Body of pancreas (tissue), 4 donors: ENCODE data around the gene CCDC182. TPM values are rescaled to one million over a fixed set of nuclear protein-coding genes. Genes with fewer than 3 reads are reported as not detected.

Source experiments
- ATAC-seq: fragments of 150-250 bp; one replicate; pipeline ENCODE4 v1.9.1; 2016
- DNase-seq, 4 donors: peaks; one replicate each; pipeline ENCODE4 v3.0.0-alpha.2; 2019
- H3K27ac ChIP-seq, 4 donors: fragments of 200-600 bp; sonication (generic); 1 replicate in 3 of 4; 2 replicates in 1 of 4; pipeline versions ENCODE4 v1.5.1 to v1.6.1; 2016 to 2019; ENCODE audit warnings: mild to moderate bottlenecking in 1 of 4, mixed read lengths in 1 of 4, moderate library complexity in 1 of 4
- H3K27me3 ChIP-seq, 2 donors: fragments of 200-600 bp; sonication (generic); one replicate each; pipeline ENCODE4 v1.6.0; 2016; ENCODE audit warnings: mild to moderate bottlenecking in 1 of 2
- H3K36me3 ChIP-seq, 2 donors: fragments of 200-600 bp; sonication (generic); replicated peaks in 1 of 2; 2 replicates each; pipeline ENCODE4 v1.5.1; 2016; ENCODE audit warnings: low read depth in 2 of 2; ENCODE audit not compliant: insufficient read depth in 1 of 2
- H3K4me1 ChIP-seq: fragments of 200-600 bp; sonication (generic); one replicate; pipeline ENCODE4 v1.6.0; 2016
- H3K4me3 ChIP-seq, 2 donors: fragments of 200-600 bp; sonication (generic); 1 replicate in 1 of 2; 2 replicates in 1 of 2; pipeline ENCODE4 v1.5.1; 2016 to 2019
- H3K9me3 ChIP-seq, 3 donors: fragments of 200-600 bp; sonication (generic); 1 replicate in 2 of 3; 2 replicates in 1 of 3; pipeline ENCODE4 v1.5.1; 2016
- CTCF ChIP-seq, 7 experiments: fragments of 450-650 bp in 4 of 7; fragments of 200-600 bp in 3 of 7; sonication (generic) in 3 of 7; IDR thresholded peaks; one replicate each; pipeline ENCODE4 v1.5.1; 2016 to 2019; ENCODE audit warnings: antibody characterized with exemption in 7 of 7
- POLR2A ChIP-seq, 3 donors: fragments of 450-650 bp; IDR thresholded peaks; one replicate each; pipeline ENCODE4 v1.6.1; 2016; ENCODE audit warnings: antibody characterized with exemption in 3 of 3, mild to moderate bottlenecking in 2 of 3
- WGBS, 2 donors: methylation state at CpG; one replicate each; pipeline ENCODE4 v1.1.5; 2017; 5-methylcytosine and 5-hydroxymethylcytosine counted together
- intact Hi-C: fragments of 100-400 bp; cut with DNase I; formaldehyde crosslinking; loops from one replicate; pipeline ENCODE4 v1.15.1; 2023
- total RNA-seq, 2 donors: library from RNA; depleted of rRNA; stranded (reverse); fragments of >200 nt; gene quantifications; one replicate each; pipeline ENCODE4 v1.1.0, GENCODE V29; 2016

CCDC182 gene
- total RNA-seq, 2 donors from 2014 or later = not detected

GRCh38 chr17:57779706-57780105 is 34.6 kb upstream of the CCDC182 start:
- no peak for TF ChIP-seq CTCF (IDR thresholded peaks at IDR 0.05)
- no peak for TF ChIP-seq POLR2A (IDR thresholded peaks at IDR 0.05)
- no peaks in the 10 kb centered on the region for H3K9me3 ChIP-seq
- no peak overlapping the region for H3K27ac ChIP-seq
- DNase-seq (no peak), ATAC-seq (no peak)
- H3K27me3 ChIP-seq = no peaks in the 10 kb centered on the region
- no peaks in the 10 kb centered on the region for H3K36me3 ChIP-seq
- WGBS, 2 donors = 36 to 51% methylated on average over 2 of the region's 2 CpGs
- intact Hi-C loops = no loop called here
- H3K4me3 ChIP-seq = no peak overlapping the region
- peaks cover 8% of the 10 kb centered on the region for H3K4me1 ChIP-seq

GRCh38 chr17:57778306-57778705 is 33.2 kb upstream of the CCDC182 start:
- DNase-seq = no peak
- H3K27ac ChIP-seq = no peak overlapping the region
- intact Hi-C loops = no loop called here
- 70 to 80% methylated on average over 6 of the region's 6 CpGs for WGBS, 2 donors
- H3K36me3 ChIP-seq = no peaks in the 10 kb centered on the region
- TF ChIP-seq POLR2A (IDR thresholded peaks at IDR 0.05) (no peak), CTCF (IDR thresholded peaks at IDR 0.05) (no peak)
- H3K4me3 ChIP-seq = no peak overlapping the region
- H3K27me3 ChIP-seq = no peaks in the 10 kb centered on the region
- H3K4me1 ChIP-seq = peaks cover 7% of the 10 kb centered on the region
- no peaks in the 10 kb centered on the region for H3K9me3 ChIP-seq
- ATAC-seq = no peak

- DNase-seq = no peak
- ATAC-seq = no peak
- no peaks in the 10 kb centered on the region for H3K4me1 ChIP-seq
- 87 to 88% methylated on average over 9 to 12 of the region's 12 CpGs for WGBS, 2 donors
- no peaks in the 10 kb centered on the region for H3K9me3 ChIP-seq
- intact Hi-C loops = no loop called here
- H3K27ac ChIP-seq = no peak overlapping the region
- no peak overlapping the region for H3K4me3 ChIP-seq
- H3K27me3 ChIP-seq = no peaks in the 10 kb centered on the region
- no peak for TF ChIP-seq POLR2A (IDR thresholded peaks at IDR 0.05)
- TF ChIP-seq CTCF (IDR thresholded peaks at IDR 0.05) = no peak
- H3K36me3 ChIP-seq = no peaks in the 10 kb centered on the region
These were observed 31.3 kb upstream of the CCDC182 start for GRCh38 chr17:57776366-57776765.

GRCh38 chr17:57774872-57775271 is 29.8 kb upstream of the CCDC182 start:
- no peaks in the 10 kb centered on the region for H3K27me3 ChIP-seq
- TF ChIP-seq POLR2A (IDR thresholded peaks at IDR 0.05) (no peak), CTCF (IDR thresholded peaks at IDR 0.05) (no peak)
- 78 to 83% methylated on average over 3 to 4 of the region's 4 CpGs for WGBS, 2 donors
- no peaks in the 10 kb centered on the region for H3K9me3 ChIP-seq
- intact Hi-C loops = no loop called here
- no peaks in the 10 kb centered on the region for H3K4me1 ChIP-seq
- ATAC-seq (no peak), DNase-seq (no peak)
- no peak overlapping the region for H3K4me3 ChIP-seq
- no peak overlapping the region for H3K27ac ChIP-seq
- H3K36me3 ChIP-seq = no peaks in the 10 kb centered on the region

- ATAC-seq = no peak
- Histone ChIP-seq H3K4me1 (no peaks in the 10 kb centered on the region), H3K27ac (no peak overlapping the region), H3K27me3 (no peaks in the 10 kb centered on the region), H3K9me3 (no peaks in the 10 kb centered on the region), H3K4me3 (no peak overlapping the region), H3K36me3 (no peaks in the 10 kb centered on the region)
- no peak for DNase-seq
- intact Hi-C loops = no loop called here
- 56 to 60% methylated on average over 4 of the region's 4 CpGs for WGBS, 2 donors
- TF ChIP-seq CTCF (IDR thresholded peaks at IDR 0.05) (no peak), POLR2A (IDR thresholded peaks at IDR 0.05) (no peak)
These were observed 28.5 kb upstream of the CCDC182 start for GRCh38 chr17:57773557-57773956.
